GM12878 (cell line): ENCODE measurements around the gene NHEJ1. TPM values are rescaled to one million over a fixed set of nuclear protein-coding genes. Genes with fewer than 3 reads are reported as not detected.

Experiments used
- CREM ChIP-seq: IDR thresholded peaks from 2 replicates; pipeline ENCODE4 v1.6.1; 2014; ENCODE audit warnings: antibody characterized with exemption, low read depth
- ELK1 ChIP-seq: IDR thresholded peaks from 2 replicates; pipeline ENCODE4 v1.6.1; 2012; ENCODE audit warnings: low read depth, low read length, improper control_type of control experiment
- FOXK2 ChIP-seq: fragments of 450-650 bp; IDR thresholded peaks from 2 replicates; pipeline ENCODE4 v1.6.1; 2017; ENCODE audit warnings: mild to moderate bottlenecking, moderate library complexity
- HDGF ChIP-seq: fragments of 450-650 bp; IDR thresholded peaks from 2 replicates; pipeline ENCODE4 v1.6.1; 2016; ENCODE audit warnings: antibody characterized with exemption
- MTA3 ChIP-seq: IDR thresholded peaks from 2 replicates; pipeline ENCODE4 v1.6.1; 2012; ENCODE audit warnings: low read length, inconsistent platforms, borderline replicate concordance
- NBN ChIP-seq: fragments of 450-650 bp; IDR thresholded peaks from 2 replicates; pipeline ENCODE4 v1.6.1; 2016
- NFYB ChIP-seq: IDR thresholded peaks from 2 replicates; pipeline ENCODE4 v1.6.1; 2011; ENCODE audit warnings: low read depth, mild to moderate bottlenecking, low read length, improper control_type of control experiment, moderate library complexity; ENCODE audit not compliant: insufficient read depth
- NR2F1 ChIP-seq: fragments of 450-650 bp; conservative IDR thresholded peaks from 2 replicates; pipeline ENCODE4 v1.6.1; 2017; ENCODE audit warnings: mild to moderate bottlenecking
- PAX8 ChIP-seq: fragments of 450-650 bp; IDR thresholded peaks from 2 replicates; pipeline ENCODE4 v1.6.1; 2017; ENCODE audit warnings: mild to moderate bottlenecking, moderate library complexity
- POLR2A ChIP-seq: IDR thresholded peaks from 2 replicates; pipeline ENCODE4 v1.6.1; 2011; ENCODE audit warnings: low read depth, mild to moderate bottlenecking, low read length
- POU2F2 ChIP-seq: IDR thresholded peaks from 3 replicates; pipeline ENCODE4 v1.6.1; 2011; ENCODE audit warnings: low read depth, mild to moderate bottlenecking, low read length, borderline replicate concordance
- RAD21 ChIP-seq: IDR thresholded peaks from 2 replicates; pipeline ENCODE4 v1.6.1; 2011; ENCODE audit warnings: mild to moderate bottlenecking, low read depth, low read length, moderate library complexity; ENCODE audit not compliant: insufficient read depth
- RELB ChIP-seq: fragments of 450-650 bp; IDR thresholded peaks from 2 replicates; pipeline ENCODE4 v1.6.1; 2017; ENCODE audit warnings: low read depth, mild to moderate bottlenecking, moderate library complexity
- SMARCA5 ChIP-seq: fragments of 450-650 bp; IDR thresholded peaks from 2 replicates; pipeline ENCODE4 v1.6.1; 2017; ENCODE audit warnings: mild to moderate bottlenecking
- SP1 ChIP-seq: IDR thresholded peaks from one replicate; pipeline ENCODE4 v1.6.1; 2011; ENCODE audit warnings: low read depth, low read length
- TAF1 ChIP-seq: IDR thresholded peaks from 2 replicates; pipeline ENCODE4 v1.6.1; 2011; ENCODE audit warnings: mild to moderate bottlenecking, low read depth, low read length, borderline replicate concordance
- TCF3 ChIP-seq: IDR thresholded peaks from 2 replicates; pipeline ENCODE4 v1.6.1; 2012; ENCODE audit warnings: low read depth, mild to moderate bottlenecking, low read length, borderline replicate concordance; ENCODE audit not compliant: insufficient read depth
- YY1 ChIP-seq: IDR thresholded peaks from 2 replicates; pipeline ENCODE4 v1.6.1; 2011; ENCODE audit warnings: low read depth, mild to moderate bottlenecking, low read length
- ZNF207 ChIP-seq: fragments of 450-650 bp; IDR thresholded peaks from 2 replicates; pipeline ENCODE4 v1.6.1; 2014; ENCODE audit warnings: antibody characterized with exemption, mild to moderate bottlenecking, borderline replicate concordance
- ZNF24 ChIP-seq: fragments of 450-650 bp; IDR thresholded peaks from 2 replicates; pipeline ENCODE4 v1.6.1; 2017; ENCODE audit warnings: antibody characterized with exemption, mild to moderate bottlenecking
- polyA plus RNA-seq, 11 experiments: library from polyadenylated mRNA; depleted of rRNA in 4 of 11; unstranded in 6 of 11; stranded (reverse) in 5 of 11; fragments of >200 nt; fragmentation: Nextera tagmentation in 4 of 11; fragmentation: Illumina TruSeq in 1 of 11; extraction: Ambion mirVana in 4 of 11; extraction: Trizol in 1 of 11; gene quantifications; 1 replicate in 1 of 11; 2 replicates in 10 of 11; pipeline versions ENCODE4 v1.2.1 to v1.2.3, GENCODE V29; 2011 to 2016; ENCODE audit warnings: inconsistent platforms in 2 of 11, missing spikeins in 2 of 11, low read depth in 1 of 11
- total RNA-seq, 4 experiments: library from RNA; depleted of rRNA in 3 of 4; stranded (reverse); fragments of >200 nt in 3 of 4; fragmentation: Illumina TruSeq in 1 of 4; extraction: Trizol in 1 of 4; gene quantifications; 2 replicates each; pipeline versions ENCODE4 v1.2.1 to v1.2.3, GENCODE V29; 2013 to 2021
- TF ChIP-seq, protein P1 (sequence below), 3 experiments: IDR thresholded peaks in 2 of 3; conservative IDR thresholded peaks in 1 of 3; 2 replicates each; pipeline ENCODE4 v1.5.1; 2011; ENCODE audit warnings: low read depth in 3 of 3, low read length in 3 of 3, mild to moderate bottlenecking in 3 of 3, control low read depth in 2 of 3, moderate library complexity in 2 of 3, inconsistent platforms in 1 of 3, mixed read lengths in 1 of 3; ENCODE audit not compliant: control insufficient read depth in 2 of 3, insufficient read depth in 1 of 3; ENCODE audit errors: extremely low read depth in 1 of 3
- TF ChIP-seq, protein P2 (sequence below): IDR thresholded peaks from 2 replicates; pipeline ENCODE4 v1.6.1; 2012; ENCODE audit warnings: low read length, inconsistent platforms

Gene NHEJ1
- total and polyA plus RNA-seq, 10 of the 15 experiments (the other 5 are each of a cell fraction or from before 2014, with no cell fraction given) = 11.8 to 20.2 (median 17.0) TPM

- TF ChIP-seq ELK1 = 0 out of 2 replicates have a peak, but pooled peaks have one; percentile 33
- TF ChIP-seq NBN = peak; percentile 84
- TF ChIP-seq YY1 = peak; percentile 78
- no peak for TF ChIP-seq ZNF207
- 0 out of 2 replicates have a peak, but pooled peaks have one; percentile 48 for TF ChIP-seq TCF3
- TF ChIP-seq POLR2A = peak; percentile 87
- peak; percentile 64; the same call in 1 of the 2 replicates for TF ChIP-seq NR2F1
- peak; percentile 70; the same call in 1 of the 2 replicates for TF ChIP-seq SMARCA5
- no peak for TF ChIP-seq NFYB
- TF ChIP-seq ZNF24 = no peak
- TF ChIP-seq HDGF = peak; percentile 39; the same call in 1 of the 2 replicates
- TF ChIP-seq RELB = 0 out of 2 replicates have a peak, but pooled peaks have one; percentile 9
- TF ChIP-seq, protein P1, sequence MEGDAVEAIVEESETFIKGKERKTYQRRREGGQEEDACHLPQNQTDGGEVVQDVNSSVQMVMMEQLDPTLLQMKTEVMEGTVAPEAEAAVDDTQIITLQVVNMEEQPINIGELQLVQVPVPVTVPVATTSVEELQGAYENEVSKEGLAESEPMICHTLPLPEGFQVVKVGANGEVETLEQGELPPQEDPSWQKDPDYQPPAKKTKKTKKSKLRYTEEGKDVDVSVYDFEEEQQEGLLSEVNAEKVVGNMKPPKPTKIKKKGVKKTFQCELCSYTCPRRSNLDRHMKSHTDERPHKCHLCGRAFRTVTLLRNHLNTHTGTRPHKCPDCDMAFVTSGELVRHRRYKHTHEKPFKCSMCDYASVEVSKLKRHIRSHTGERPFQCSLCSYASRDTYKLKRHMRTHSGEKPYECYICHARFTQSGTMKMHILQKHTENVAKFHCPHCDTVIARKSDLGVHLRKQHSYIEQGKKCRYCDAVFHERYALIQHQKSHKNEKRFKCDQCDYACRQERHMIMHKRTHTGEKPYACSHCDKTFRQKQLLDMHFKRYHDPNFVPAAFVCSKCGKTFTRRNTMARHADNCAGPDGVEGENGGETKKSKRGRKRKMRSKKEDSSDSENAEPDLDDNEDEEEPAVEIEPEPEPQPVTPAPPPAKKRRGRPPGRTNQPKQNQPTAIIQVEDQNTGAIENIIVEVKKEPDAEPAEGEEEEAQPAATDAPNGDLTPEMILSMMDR (IDR thresholded peaks at IDR 0.05 in 2 of 3, conservative IDR thresholded peaks at IDR 0.05 in 1 of 3; ENCODE audit: control insufficient read depth in 2 of 3, extremely low read depth in 1 of 3, insufficient read depth in 1 of 3, low read depth in 3 of 3, low read length in 3 of 3) = peak; percentile 89 to 99 (median 97); a peak in 5 of 6 replicates
- TF ChIP-seq, protein P2, sequence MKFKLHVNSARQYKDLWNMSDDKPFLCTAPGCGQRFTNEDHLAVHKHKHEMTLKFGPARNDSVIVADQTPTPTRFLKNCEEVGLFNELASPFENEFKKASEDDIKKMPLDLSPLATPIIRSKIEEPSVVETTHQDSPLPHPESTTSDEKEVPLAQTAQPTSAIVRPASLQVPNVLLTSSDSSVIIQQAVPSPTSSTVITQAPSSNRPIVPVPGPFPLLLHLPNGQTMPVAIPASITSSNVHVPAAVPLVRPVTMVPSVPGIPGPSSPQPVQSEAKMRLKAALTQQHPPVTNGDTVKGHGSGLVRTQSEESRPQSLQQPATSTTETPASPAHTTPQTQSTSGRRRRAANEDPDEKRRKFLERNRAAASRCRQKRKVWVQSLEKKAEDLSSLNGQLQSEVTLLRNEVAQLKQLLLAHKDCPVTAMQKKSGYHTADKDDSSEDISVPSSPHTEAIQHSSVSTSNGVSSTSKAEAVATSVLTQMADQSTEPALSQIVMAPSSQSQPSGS = no peak
- TF ChIP-seq FOXK2 = no peak
- no peak for TF ChIP-seq PAX8
- TF ChIP-seq CREM = peak; percentile 13; the same call in 1 of the 2 replicates
- TF ChIP-seq RAD21 = peak; percentile 82
- no peak for TF ChIP-seq MTA3
- peak; percentile 16 for TF ChIP-seq SP1
- TF ChIP-seq POU2F2 = peak; percentile 52; the same call in 1 of the 3 replicates
- TF ChIP-seq TAF1 = 0 out of 2 replicates have a peak, but pooled peaks have one; percentile 18
Measured at GRCh38 chr2:219160186-219161017, at the start of gene NHEJ1 (continued).
